ENCODE results near the gene ALX3. TPM values are rescaled to one million over a fixed set of nuclear protein-coding genes. Genes with fewer than 3 reads are reported as not detected.
"Not testable (repeated sequence)": the region's sequence is repeated elsewhere in the genome, so short reads cannot be mapped to it uniquely, and the experiment has no call there.

The ALX3 gene
- total RNA-seq, 3 donors from 2014 or later = 0.44 to 0.80 (median 0.66) TPM

DNA sequence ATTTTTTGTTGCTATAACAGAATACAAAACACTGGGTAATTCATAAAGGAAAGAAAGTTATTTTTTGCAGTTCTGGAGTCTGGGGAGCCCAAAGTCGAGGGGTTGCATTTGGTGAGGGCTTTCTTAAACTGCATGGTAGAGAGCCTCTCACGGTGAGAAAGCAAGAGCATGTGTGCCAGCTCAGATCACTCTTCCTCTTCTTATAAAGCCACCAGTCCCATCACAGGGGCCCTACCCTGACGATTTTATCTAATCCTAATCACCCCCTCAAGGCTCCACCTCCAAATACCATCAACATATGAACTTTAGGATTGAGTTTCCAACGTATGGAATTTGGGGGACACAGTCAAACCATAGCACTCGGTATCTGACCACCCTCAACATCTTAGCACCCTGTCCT lies 37.1 kb downstream of the ALX3 start:
- intact Hi-C loops (cut with DNase I; ENCODE audit: low total_unique reads) = no loop called here
- peak overlapping the region in 1 of 3 donors; percentile 100 for H3K4me3 ChIP-seq
- TF ChIP-seq POLR2A (IDR thresholded peaks at IDR 0.05) = no peak
- TF ChIP-seq, protein P1, sequence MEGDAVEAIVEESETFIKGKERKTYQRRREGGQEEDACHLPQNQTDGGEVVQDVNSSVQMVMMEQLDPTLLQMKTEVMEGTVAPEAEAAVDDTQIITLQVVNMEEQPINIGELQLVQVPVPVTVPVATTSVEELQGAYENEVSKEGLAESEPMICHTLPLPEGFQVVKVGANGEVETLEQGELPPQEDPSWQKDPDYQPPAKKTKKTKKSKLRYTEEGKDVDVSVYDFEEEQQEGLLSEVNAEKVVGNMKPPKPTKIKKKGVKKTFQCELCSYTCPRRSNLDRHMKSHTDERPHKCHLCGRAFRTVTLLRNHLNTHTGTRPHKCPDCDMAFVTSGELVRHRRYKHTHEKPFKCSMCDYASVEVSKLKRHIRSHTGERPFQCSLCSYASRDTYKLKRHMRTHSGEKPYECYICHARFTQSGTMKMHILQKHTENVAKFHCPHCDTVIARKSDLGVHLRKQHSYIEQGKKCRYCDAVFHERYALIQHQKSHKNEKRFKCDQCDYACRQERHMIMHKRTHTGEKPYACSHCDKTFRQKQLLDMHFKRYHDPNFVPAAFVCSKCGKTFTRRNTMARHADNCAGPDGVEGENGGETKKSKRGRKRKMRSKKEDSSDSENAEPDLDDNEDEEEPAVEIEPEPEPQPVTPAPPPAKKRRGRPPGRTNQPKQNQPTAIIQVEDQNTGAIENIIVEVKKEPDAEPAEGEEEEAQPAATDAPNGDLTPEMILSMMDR (IDR thresholded peaks at IDR 0.05) = no peak
- no peak for TF ChIP-seq POLR2AphosphoS5 (IDR thresholded peaks at IDR 0.05)

DNA sequence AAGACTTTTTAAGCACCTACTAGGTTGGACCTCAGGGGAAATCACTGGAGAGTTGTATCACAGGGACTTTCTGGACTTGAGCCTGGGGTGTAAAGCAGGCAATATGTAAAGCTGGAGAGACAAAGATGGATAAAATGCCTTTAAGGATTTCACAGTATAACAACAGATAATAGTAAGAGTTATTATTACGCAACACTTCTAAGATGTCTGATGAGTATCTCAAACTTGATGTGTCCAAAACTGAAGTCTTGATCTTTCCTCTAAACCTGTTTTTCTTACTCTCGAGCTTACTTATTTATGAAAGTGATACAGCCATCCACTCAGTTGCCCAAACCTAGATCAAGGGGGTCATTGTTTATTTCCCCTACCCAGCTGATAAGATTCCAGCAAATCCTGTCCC lies 38.1 kb downstream of the ALX3 start:
- no peak for DNase-seq (ENCODE audit: low spot score in 2 of 2)
- no peaks in the 10 kb centered on the region for H3K36me3 ChIP-seq
- no peaks in the 10 kb centered on the region for H3K9me3 ChIP-seq
- TF ChIP-seq POLR2AphosphoS5 (IDR thresholded peaks at IDR 0.05) = no peak
- no peak for TF ChIP-seq POLR2A (IDR thresholded peaks at IDR 0.05)
- H3K27me3 ChIP-seq = no peaks in the 10 kb centered on the region
- intact Hi-C loops (cut with DNase I; ENCODE audit: low total_unique reads) = no loop called here
- H3K27ac ChIP-seq = no peak overlapping the region
- H3K4me3 ChIP-seq = no peak overlapping the region
- H3K4me1 ChIP-seq = no peaks in the 10 kb centered on the region

More for the DNA sequence above, 37.1 kb downstream of the ALX3 start:
- no peak for DNase-seq (ENCODE audit: low spot score in 2 of 2)
- H3K27me3 ChIP-seq = no peaks in the 10 kb centered on the region
- no peak overlapping the region for H3K27ac ChIP-seq
- H3K36me3 ChIP-seq = peaks cover 3% of the 10 kb centered on the region
- H3K9me3 ChIP-seq = no peaks in the 10 kb centered on the region
- no peaks in the 10 kb centered on the region for H3K4me1 ChIP-seq

DNA sequence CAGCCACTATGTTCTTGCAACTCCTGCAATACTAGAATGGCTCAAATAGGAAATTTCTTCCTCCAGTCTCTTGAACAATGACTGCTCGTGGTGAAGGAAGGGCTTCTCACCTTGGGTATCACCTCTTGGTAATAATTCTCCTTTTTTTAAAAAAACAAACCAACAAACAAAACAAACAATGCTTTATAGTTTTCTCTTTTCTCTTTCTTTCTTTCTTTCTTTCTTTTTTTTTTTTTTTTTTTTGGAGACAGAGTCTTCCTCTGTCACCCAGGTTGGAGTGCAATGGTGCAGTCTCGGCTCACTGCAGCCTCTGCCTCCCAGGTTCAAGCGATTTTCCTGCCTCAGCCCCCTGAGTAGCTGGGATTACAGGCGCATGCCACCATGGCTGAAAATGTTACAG lies 39.8 kb downstream of the ALX3 start:
- H3K27ac ChIP-seq; H3K9me3 ChIP-seq; H3K4me3 ChIP-seq; H3K36me3 ChIP-seq; DNase-seq (ENCODE audit: low spot score in 2 of 2); H3K27me3 ChIP-seq; H3K4me1 ChIP-seq; intact Hi-C loops (cut with DNase I; ENCODE audit: low total_unique reads): not testable (repeated sequence)

DNA sequence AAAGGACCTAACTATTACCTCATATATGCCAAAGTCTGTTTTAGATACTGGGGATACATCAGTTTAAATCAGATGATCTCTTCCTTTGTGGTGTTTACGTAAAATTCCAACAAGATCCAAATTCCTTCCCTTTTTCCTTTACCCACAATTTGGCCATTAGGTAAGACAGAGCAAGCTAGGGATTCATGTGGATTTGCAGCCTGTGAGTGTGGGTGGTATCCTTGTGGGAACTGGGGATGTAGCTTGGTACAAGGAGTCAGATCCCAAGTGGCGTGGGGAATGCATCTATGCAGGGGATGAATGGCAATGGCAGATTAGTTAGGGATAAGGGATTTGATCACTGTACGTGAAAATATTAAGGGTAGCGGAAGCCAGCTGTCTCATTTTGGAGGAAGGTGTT lies 45.9 kb downstream of the ALX3 start:
- Histone ChIP-seq H3K27ac (no peak overlapping the region), H3K36me3 (peaks cover 3% of the 10 kb centered on the region), H3K27me3 (no peaks in the 10 kb centered on the region), H3K9me3 (no peaks in the 10 kb centered on the region), H3K4me1 (no peaks in the 10 kb centered on the region), H3K4me3 (no peak overlapping the region)
- intact Hi-C loops (cut with DNase I; ENCODE audit: low total_unique reads) = no loop called here
- DNase-seq (ENCODE audit: low spot score in 2 of 2) = no peak
- no peak for TF ChIP-seq POLR2AphosphoS5 (IDR thresholded peaks at IDR 0.05)
- TF ChIP-seq, protein P1 (IDR thresholded peaks at IDR 0.05) = no peak
- TF ChIP-seq POLR2A (IDR thresholded peaks at IDR 0.05) = no peak

DNA sequence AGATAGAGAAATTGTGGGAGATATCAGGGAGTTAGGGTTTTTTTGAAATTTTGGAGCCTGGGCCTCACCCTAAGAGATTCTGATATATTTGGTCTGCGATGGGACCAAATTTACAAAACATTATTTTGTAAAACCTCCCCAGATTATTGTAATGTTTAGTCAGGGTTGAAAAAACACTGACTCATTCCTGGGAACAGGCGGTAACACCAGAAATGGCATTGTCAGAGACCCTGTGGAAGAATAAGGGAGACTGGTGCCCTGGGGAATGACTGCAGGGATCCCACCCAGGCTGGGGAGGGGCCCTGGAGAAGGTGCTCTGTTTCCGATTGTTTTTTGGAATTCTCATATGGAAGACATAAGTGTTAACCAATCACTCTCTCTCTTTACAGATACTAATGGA lies 49.2 kb downstream of the ALX3 start:
- Histone ChIP-seq H3K36me3 (peaks cover 9% of the 10 kb centered on the region), H3K27ac (no peak overlapping the region), H3K4me3 (no peak overlapping the region), H3K9me3 (no peaks in the 10 kb centered on the region), H3K27me3 (no peaks in the 10 kb centered on the region), H3K4me1 (no peaks in the 10 kb centered on the region)
- no peak for DNase-seq (ENCODE audit: low spot score in 2 of 2)
- TF ChIP-seq POLR2A (IDR thresholded peaks at IDR 0.05) (no peak), POLR2AphosphoS5 (IDR thresholded peaks at IDR 0.05) (no peak)
- TF ChIP-seq, protein P1 (IDR thresholded peaks at IDR 0.05) = no peak
- intact Hi-C loops (cut with DNase I; ENCODE audit: low total_unique reads) = no loop called here

DNA sequence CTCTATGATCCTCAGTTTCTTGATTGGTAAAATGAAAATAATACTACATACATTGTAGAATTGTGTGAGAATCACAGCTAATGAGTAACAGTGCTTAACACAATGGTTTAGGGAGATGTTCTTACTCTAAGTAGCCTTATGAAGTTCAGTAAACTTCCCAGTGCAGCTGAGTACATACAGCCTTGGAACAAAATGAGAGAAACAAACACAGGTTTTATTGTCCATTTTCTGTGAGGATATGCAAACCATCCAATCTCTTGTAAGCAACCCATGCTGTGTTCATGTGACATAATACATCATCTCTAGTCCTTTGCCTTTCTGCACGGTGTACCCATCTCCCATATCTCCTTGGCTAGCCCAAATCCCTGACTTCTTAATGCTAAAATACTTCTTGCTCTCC lies 50.7 kb downstream of the ALX3 start:
- peaks cover 14% of the 10 kb centered on the region for H3K36me3 ChIP-seq

More for the DNA sequence above, 50.7 kb downstream of the ALX3 start:
- H3K27ac ChIP-seq = no peak overlapping the region
- no peak overlapping the region for H3K4me3 ChIP-seq
- H3K4me1 ChIP-seq = no peaks in the 10 kb centered on the region
- intact Hi-C loops (cut with DNase I; ENCODE audit: low total_unique reads) = no loop called here
- no peaks in the 10 kb centered on the region for H3K9me3 ChIP-seq
- no peaks in the 10 kb centered on the region for H3K27me3 ChIP-seq
- no peak for DNase-seq (ENCODE audit: low spot score in 2 of 2)
- no peak for TF ChIP-seq POLR2A (IDR thresholded peaks at IDR 0.05)
- no peak for TF ChIP-seq POLR2AphosphoS5 (IDR thresholded peaks at IDR 0.05)
- TF ChIP-seq, protein P1 (IDR thresholded peaks at IDR 0.05) = no peak
